HG03280 (cell line): ENCODE results near the gene NDUFA7.
A peak's percentile ranks its signal among the peaks of the same experiment; 100 is the strongest.
"Not testable (repeated sequence)": the region's sequence is repeated elsewhere in the genome, so short reads cannot be mapped to it uniquely, and the experiment has no call there.

Experiments
- ATAC-seq: cut with Tn5 transposase; IDR thresholded peaks from one replicate; pipeline ENCODE4 v1.9.1; 2021; ENCODE audit warnings: mild to moderate bottlenecking, moderate library complexity; ENCODE audit not compliant: unreplicated experiment

NDUFA7 gene

GRCh38 chr19:8320564-8321066 is 560 bp downstream of the NDUFA7 start:
- peak; percentile 15 for ATAC-seq

GRCh38 chr19:8319807-8320520 is 1.2 kb downstream of the NDUFA7 start:
- ATAC-seq, result no peak

- ATAC-seq, result not testable (repeated sequence)
These were observed 2.3 kb downstream of the NDUFA7 start for GRCh38 chr19:8318835-8319234.

- ATAC-seq, result no peak
These were observed 4.6 kb downstream of the NDUFA7 start for GRCh38 chr19:8316351-8317125.

- not testable (repeated sequence) for ATAC-seq
These were observed 6.1 kb downstream of the NDUFA7 start for GRCh38 chr19:8314981-8315640.

GRCh38 chr19:8311461-8312260 is 9.5 kb downstream of the NDUFA7 start:
- ATAC-seq, result no peak

- no peak for ATAC-seq
These were observed 10.7 kb downstream of the NDUFA7 start for GRCh38 chr19:8310342-8311055.

- ATAC-seq, result no peak
These were observed 12.3 kb downstream of the NDUFA7 start for GRCh38 chr19:8308891-8309291.

- ATAC-seq, result peak; percentile 86
These were observed 13.0 kb downstream of the NDUFA7 start, which contains the start of gene CD320 for GRCh38 chr19:8307965-8308866. Gene CD320, minus strand, starts transcription at chr19:8308358. Its CDS starts 68 bp downstream, at chr19:8308290.

- ATAC-seq, result no peak
These were observed 13.7 kb downstream of the NDUFA7 start for GRCh38 chr19:8307400-8307964.

GRCh38 chr19:8306235-8307054 is 14.7 kb downstream of the NDUFA7 start:
- ATAC-seq, result no peak

GRCh38 chr19:8305798-8306197 is 15.4 kb downstream of the NDUFA7 start:
- no peak for ATAC-seq

GRCh38 chr19:8304841-8305621 is 16.1 kb downstream of the NDUFA7 start:
- ATAC-seq, result no peak

- no peak for ATAC-seq
These were observed 18.4 kb downstream of the NDUFA7 start for GRCh38 chr19:8302734-8303133.

GRCh38 chr19:8302357-8302691 is 18.9 kb downstream of the NDUFA7 start:
- ATAC-seq, result no peak

GRCh38 chr19:8291337-8291736 is 29.8 kb downstream of the NDUFA7 start:
- not testable (repeated sequence) for ATAC-seq

- not testable (repeated sequence) for ATAC-seq
These were observed 44.7 kb downstream of the NDUFA7 start for GRCh38 chr19:8276508-8276907.
